Osteoblast (primary cell): ENCODE results near the gene TBX10. TPM values are rescaled to one million over a fixed set of nuclear protein-coding genes. Genes with fewer than 3 reads are reported as not detected.

ENCODE experiments used
- DNase-seq: peaks from one replicate; pipeline ENCODE4 v3.0.0; 2011; ENCODE audit warnings: low spot score, mixed read lengths; ENCODE audit not compliant: insufficient read length; ENCODE audit errors: missing footprints
- H2AFZ ChIP-seq: 2 replicates; pipeline ENCODE4 v1.6.0; 2011; ENCODE audit warnings: mild to moderate bottlenecking, low read length
- H3K27ac ChIP-seq: 2 replicates; pipeline ENCODE4 v1.5.1; 2011; ENCODE audit warnings: mild to moderate bottlenecking, low read depth, low read length, moderate library complexity
- H3K27me3 ChIP-seq: 2 replicates; pipeline ENCODE4 v1.6.0; 2012; ENCODE audit warnings: mild to moderate bottlenecking, control low read depth, inconsistent platforms, low read length, moderate library complexity; ENCODE audit not compliant: insufficient read depth
- H3K36me3 ChIP-seq: 2 replicates; pipeline ENCODE4 v1.5.1; 2011; ENCODE audit warnings: mild to moderate bottlenecking, low read length, control low read depth, moderate library complexity; ENCODE audit not compliant: insufficient read depth
- H3K4me1 ChIP-seq: 2 replicates; pipeline ENCODE4 v1.5.1; 2011; ENCODE audit warnings: mild to moderate bottlenecking, low read length, control low read depth, moderate library complexity; ENCODE audit not compliant: insufficient read depth
- H3K4me2 ChIP-seq: 2 replicates; pipeline ENCODE4 v1.6.0; 2011; ENCODE audit warnings: mild to moderate bottlenecking, low read length; ENCODE audit not compliant: insufficient read depth
- H3K4me3 ChIP-seq: fragments of 200-600 bp; sonication (generic); 3 replicates; pipeline ENCODE4 v1.5.1; 2012; ENCODE audit warnings: mild to moderate bottlenecking, low read length, inconsistent platforms; ENCODE audit not compliant: insufficient read depth
- H3K79me2 ChIP-seq: 2 replicates; pipeline ENCODE4 v1.6.0; 2012; ENCODE audit warnings: mild to moderate bottlenecking, low read length, control low read depth, inconsistent platforms; ENCODE audit not compliant: insufficient read depth
- H3K9me3 ChIP-seq: 2 replicates; pipeline ENCODE4 v1.5.1; 2011; ENCODE audit warnings: low read depth, low read length, control low read depth
- H4K20me1 ChIP-seq: 2 replicates; pipeline ENCODE4 v1.6.0; 2012; ENCODE audit warnings: mild to moderate bottlenecking, low read length, control low read depth; ENCODE audit not compliant: insufficient read depth
- total RNA-seq: library from RNA; depleted of rRNA; stranded (reverse); fragments of >200 nt; gene quantifications from 2 replicates; pipeline ENCODE4 v1.2.3, GENCODE V29; 2012
- TF ChIP-seq, protein P1 (sequence below): IDR thresholded peaks from 2 replicates; pipeline ENCODE4 v1.5.1; 2011; ENCODE audit warnings: mild to moderate bottlenecking, low read depth, low read length, moderate library complexity; ENCODE audit errors: extremely low read depth

Gene TBX10
- total RNA-seq, 1 donor = not detected

GRCh38 chr11:67645521-67646461, 6.2 kb upstream of the TBX10 start:
- peak; percentile 66 for DNase-seq
- no peaks in the 10 kb centered on the region for H4K20me1 ChIP-seq

GRCh38 chr11:67644472-67645418, 5.2 kb upstream of the TBX10 start:
- Histone ChIP-seq H3K27me3 (no peaks in the 10 kb centered on the region), H3K36me3 (no peaks in the 10 kb centered on the region), H3K4me1 (no peaks in the 10 kb centered on the region), H3K4me3 (no peak overlapping the region), H2AFZ (no peak overlapping the region), H3K4me2 (no peak overlapping the region), H3K9me3 (no peaks in the 10 kb centered on the region), H4K20me1 (no peaks in the 10 kb centered on the region), H3K79me2 (no peaks in the 10 kb centered on the region), H3K27ac (no peak overlapping the region)
- TF ChIP-seq, protein P1, sequence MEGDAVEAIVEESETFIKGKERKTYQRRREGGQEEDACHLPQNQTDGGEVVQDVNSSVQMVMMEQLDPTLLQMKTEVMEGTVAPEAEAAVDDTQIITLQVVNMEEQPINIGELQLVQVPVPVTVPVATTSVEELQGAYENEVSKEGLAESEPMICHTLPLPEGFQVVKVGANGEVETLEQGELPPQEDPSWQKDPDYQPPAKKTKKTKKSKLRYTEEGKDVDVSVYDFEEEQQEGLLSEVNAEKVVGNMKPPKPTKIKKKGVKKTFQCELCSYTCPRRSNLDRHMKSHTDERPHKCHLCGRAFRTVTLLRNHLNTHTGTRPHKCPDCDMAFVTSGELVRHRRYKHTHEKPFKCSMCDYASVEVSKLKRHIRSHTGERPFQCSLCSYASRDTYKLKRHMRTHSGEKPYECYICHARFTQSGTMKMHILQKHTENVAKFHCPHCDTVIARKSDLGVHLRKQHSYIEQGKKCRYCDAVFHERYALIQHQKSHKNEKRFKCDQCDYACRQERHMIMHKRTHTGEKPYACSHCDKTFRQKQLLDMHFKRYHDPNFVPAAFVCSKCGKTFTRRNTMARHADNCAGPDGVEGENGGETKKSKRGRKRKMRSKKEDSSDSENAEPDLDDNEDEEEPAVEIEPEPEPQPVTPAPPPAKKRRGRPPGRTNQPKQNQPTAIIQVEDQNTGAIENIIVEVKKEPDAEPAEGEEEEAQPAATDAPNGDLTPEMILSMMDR = no peak
- DNase-seq = peak; percentile 77

More at GRCh38 chr11:67645521-67646461, 6.2 kb upstream of the TBX10 start:
- H3K9me3 ChIP-seq = no peaks in the 10 kb centered on the region
- TF ChIP-seq, protein P1 = no peak
- no peak overlapping the region for H2AFZ ChIP-seq
- no peak overlapping the region for H3K4me2 ChIP-seq
- H3K4me3 ChIP-seq = no peak overlapping the region
- no peaks in the 10 kb centered on the region for H3K36me3 ChIP-seq
- no peak overlapping the region for H3K27ac ChIP-seq
- H3K27me3 ChIP-seq = no peaks in the 10 kb centered on the region
- no peaks in the 10 kb centered on the region for H3K4me1 ChIP-seq
- no peaks in the 10 kb centered on the region for H3K79me2 ChIP-seq

GRCh38 chr11:67644042-67644441, 4.5 kb upstream of the TBX10 start:
- no peak overlapping the region for H3K4me2 ChIP-seq
- TF ChIP-seq, protein P1 = peak; percentile 31
- H3K9me3 ChIP-seq = no peaks in the 10 kb centered on the region
- no peak overlapping the region for H3K4me3 ChIP-seq
- no peaks in the 10 kb centered on the region for H3K27me3 ChIP-seq
- H3K36me3 ChIP-seq = no peaks in the 10 kb centered on the region
- no peaks in the 10 kb centered on the region for H3K79me2 ChIP-seq
- H3K4me1 ChIP-seq = no peaks in the 10 kb centered on the region
- H2AFZ ChIP-seq = no peak overlapping the region
- no peak overlapping the region for H3K27ac ChIP-seq
- no peaks in the 10 kb centered on the region for H4K20me1 ChIP-seq
- peak; percentile 69 for DNase-seq
